Middle frontal gyrus (tissue), 1 donor: ENCODE results near the gene KCNQ1.

Experiments used
- DNase-seq: peaks from one replicate; pipeline ENCODE4 v3.0.0-alpha.2; 2015; ENCODE audit warnings: low spot score; ENCODE audit errors: extremely low spot score

The KCNQ1 gene

GRCh38 chr11:2708151-2708581, 263.4 kb downstream of the KCNQ1 start:
- no peak for DNase-seq

DNA sequence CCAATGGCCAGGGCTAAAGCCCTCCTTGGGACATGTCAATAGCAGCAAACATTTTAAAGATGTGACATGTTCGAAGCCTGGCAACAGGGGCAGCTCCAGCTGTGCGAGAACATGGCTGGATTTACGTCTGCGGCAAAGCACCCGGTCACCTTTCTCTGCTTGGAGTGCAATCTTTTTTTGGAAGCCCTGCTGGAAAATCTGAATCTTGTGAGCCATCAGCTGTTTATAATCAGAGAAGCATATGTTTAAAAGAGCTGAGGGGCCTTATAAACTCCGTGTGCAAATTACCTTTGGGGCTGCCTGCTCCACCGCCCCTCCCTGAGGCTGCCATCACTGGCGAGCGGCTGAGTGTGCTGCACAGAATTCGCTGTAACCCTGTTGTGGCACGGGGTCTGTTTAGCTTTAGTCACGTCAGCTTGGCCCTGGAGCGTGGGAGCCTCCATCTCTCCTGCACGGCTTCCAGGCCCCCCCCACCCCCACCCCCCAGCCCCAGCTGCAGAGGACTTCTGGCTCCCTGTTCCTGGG, 264.0 kb downstream of the KCNQ1 start:
- no peak for DNase-seq

DNA sequence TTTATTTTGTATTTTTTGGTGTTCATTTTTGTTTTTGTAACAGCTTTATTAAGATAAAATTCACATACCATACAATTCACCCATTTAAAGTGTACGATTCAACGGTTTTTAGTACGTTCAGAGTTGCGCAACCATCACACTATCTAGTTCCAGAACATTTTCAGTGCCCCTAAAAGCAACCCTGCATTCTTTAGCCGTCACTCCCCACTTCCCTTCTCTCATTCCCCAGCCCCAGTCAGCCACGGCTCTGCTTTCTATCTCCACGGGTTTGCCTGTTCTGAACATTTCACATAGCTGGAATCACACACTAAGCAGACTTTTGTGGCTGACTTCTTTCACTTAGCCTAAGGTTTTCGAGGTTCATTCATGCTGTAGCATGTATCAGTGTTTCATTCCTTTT, 264.6 kb downstream of the KCNQ1 start:
- no peak for DNase-seq

- no peak for DNase-seq
Measured at GRCh38 chr11:2711161-2711560, 266.4 kb downstream of the KCNQ1 start.

- no peak for DNase-seq
Measured at GRCh38 chr11:2713094-2713493, 268.3 kb downstream of the KCNQ1 start.

GRCh38 chr11:2713661-2714462, 269.1 kb downstream of the KCNQ1 start:
- no peak for DNase-seq

DNA sequence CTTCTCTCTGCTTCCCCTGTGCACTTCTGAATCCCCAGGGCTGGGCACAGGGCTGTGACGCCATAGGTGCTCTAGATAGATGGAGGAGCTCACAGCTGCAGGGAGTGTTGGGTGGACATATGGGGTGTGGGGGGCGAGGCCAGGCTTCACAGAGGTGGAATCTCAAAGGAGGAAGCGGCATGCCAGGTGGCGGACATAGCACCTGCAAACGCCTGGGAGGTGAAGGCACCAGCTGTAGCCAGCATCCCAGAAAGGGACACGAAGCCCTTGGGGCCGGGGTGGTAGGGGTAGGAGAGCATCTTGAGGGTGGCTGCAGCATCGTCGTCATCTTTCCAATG, 269.6 kb downstream of the KCNQ1 start:
- DNase-seq: no peak

GRCh38 chr11:2714871-2715270, 270.1 kb downstream of the KCNQ1 start:
- no peak for DNase-seq

DNA sequence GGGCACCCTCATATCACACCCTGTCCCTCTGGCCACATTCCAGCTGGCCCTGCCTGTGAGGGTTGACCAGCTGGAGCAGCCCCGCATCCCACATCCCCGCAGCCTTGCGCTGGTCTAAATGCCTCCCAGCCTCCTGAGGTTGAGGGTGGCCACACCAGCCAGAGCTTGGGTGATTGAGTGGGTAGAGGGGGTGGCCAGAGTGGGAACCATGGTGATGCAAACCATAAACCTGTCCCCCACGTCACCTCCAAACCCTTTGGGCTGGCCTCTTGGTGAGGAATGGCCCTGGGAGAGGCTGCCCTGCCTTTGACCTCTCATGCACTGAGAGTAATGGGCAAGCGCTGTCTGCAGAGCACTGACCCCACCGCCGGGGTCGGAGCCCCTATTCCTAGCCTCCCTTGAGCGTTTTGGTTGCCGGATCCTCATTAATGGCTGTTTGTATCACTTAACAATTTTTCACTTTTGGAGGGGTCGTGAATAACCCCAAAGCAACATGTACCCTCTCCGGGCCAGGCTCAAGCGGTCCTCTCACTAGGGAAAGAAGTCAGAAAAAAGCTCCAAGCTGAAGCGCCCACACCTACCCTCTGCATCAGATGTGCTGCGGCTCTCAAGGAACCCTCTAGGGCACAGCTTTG, 271.0 kb downstream of the KCNQ1 start:
- DNase-seq: no peak

DNA sequence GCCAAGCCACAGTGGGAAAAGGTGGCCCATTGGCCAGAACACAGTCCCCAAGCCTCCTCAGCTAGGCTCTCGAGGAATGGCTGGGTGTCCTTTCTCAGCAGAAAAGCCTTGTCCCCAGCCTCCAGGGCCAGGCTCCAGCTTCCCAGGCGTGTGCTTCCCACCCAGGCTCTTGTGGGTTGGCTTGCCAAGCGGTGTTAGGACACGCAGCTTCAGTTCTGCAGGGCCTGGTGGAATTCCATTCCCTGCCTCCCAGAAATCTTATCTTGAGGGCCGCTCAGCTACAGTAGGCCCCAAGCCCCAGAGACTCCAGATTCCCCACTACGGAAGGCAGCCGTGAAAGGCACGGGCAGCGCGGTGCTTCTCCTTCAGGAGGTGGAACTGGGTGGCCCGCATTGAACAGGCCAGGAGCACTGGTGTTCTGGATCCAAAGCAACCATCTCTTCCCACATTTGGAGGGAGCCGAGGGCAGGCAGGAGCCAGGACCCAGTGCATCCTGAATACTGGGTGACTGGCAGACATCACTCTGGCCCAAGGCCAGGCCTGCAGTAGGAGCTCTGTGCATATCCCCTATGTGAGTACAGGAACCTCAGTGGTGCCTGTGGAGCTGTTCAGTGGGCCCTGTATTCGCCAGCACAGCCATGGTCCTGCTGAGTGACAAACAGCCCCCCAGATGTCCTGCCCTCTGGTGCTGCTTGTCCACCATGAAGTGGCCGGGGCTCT, 271.7 kb downstream of the KCNQ1 start:
- DNase-seq: no peak

DNA sequence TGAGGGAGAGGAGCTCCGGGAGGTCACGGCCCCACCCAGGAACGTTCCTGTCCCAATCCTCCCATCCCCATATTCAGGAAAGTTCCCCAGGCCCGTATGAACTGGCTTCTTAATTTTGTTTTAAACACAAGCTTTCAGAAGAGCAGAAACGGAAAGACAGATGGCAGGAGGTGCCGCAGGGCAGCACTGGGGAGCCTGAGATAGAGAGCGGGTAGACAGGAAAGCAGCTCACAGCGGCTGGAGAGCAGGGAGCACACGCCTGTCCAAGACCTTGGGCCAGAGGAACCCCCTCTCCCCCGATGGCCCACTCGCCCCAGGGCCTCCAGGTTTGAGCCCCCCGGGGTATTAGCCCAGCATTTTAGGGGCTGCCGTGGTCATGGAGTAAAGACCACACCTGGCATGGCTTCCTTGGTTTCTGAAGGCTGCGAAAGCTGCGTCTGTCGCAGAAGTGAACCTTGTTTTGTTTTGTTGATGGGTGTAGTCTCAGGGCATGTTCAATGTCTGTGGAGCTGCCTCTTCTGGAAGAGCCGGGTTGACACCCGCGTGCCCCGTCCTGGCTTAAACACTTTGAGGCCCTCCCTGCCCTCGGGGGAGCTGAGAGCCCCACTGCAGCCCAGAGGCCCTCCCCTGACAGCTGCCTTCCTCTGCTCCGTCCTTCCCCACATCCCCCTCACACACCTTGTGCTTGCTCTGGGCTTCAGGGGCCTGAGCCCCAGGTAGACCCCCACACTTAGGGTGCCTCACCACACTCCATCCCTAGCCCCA, 272.9 kb downstream of the KCNQ1 start:
- no peak for DNase-seq

DNA sequence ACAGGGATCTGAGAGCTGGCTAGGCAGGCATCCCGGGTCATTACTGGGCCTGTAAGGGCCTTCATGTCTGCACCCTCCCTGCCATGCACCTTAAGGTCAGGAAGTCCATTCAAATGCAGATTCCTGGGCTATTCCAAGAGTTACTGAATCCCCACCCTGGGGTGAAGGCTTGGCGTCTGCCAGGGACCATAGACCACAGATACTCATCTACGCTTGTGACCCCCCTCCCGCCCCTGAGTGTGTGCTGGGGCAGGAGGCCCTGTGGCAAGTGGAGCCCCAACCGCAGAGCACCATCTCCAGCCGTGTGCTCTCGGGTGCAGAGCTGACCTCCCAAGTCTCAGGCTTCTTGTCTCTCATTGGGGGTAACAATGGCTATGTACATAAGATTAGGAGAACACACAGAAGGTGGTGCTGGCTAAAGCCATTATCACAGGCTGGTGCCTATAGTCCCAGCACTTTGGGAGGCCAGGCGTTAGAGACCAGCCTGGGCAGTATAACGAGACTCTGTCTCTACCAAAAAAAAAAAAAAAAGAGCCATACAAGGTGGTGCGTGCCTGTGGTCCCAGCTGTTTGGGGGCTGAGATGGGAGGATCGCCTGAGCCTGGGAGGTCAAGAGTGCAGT, 274.1 kb downstream of the KCNQ1 start:
- no peak for DNase-seq

DNA sequence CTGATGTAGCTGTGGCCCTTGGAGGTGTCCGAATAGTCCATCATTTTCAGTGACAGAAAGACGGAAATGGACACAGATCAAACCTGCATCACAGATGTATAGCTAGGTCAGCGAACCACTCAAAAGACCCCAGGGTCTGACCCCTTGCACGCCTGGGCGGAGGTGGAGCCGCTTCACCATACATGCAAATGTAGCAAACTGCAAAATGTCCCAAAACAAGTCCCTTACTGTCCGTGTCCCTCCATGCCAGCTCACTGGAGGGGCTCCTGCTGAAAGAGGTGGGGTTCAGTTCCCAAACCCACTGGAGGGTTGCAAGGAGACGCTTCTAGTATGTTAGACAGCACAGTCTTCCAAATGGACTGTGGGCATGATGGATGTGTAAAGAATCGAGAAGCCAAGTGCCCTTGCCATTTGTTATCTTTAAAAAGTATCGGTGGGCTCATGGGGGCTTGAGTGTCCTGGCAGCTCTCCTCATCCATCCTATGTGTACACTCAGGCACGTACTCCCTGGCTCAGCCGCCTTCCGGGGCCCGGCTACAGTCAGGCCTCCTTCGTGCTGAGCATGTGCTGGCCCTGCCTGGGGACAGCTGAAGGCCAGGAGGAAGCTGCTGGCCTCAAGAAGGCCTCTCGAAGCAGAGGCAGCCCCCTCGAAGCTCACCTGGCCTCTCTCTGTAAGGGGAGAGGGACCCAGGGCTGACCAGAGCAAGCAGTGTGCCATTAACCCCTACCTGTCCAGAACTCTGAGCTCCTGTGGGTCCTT, 275.2 kb downstream of the KCNQ1 start:
- no peak for DNase-seq

GRCh38 chr11:2721210-2721916, 276.6 kb downstream of the KCNQ1 start:
- no peak for DNase-seq

- DNase-seq: no peak
Measured at GRCh38 chr11:2722955-2723354, 278.1 kb downstream of the KCNQ1 start.

DNA sequence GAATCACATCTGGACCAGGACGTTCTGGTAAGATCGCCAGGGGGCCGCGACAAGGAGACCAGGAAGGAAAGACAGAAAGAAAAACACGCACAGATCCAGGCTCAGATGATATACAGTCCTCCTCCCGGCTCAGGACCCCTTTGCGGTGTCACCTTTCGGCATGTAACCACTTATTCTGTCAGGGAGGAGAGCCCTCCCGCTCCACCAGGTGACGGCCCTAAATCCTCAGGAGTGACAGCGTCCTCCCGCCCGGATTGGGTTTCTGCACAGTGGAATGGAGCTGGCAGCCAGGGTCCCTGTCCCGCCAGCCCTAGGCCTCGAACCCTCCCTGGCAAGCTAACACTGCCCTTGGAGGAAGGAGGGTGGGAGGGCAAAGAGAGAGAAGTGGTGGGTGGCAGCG, 279.3 kb downstream of the KCNQ1 start:
- DNase-seq: no peak

- DNase-seq: no peak
Measured at GRCh38 chr11:2724653-2725367, 280.0 kb downstream of the KCNQ1 start.

- DNase-seq: no peak
Measured at GRCh38 chr11:2725368-2726300, 280.8 kb downstream of the KCNQ1 start.
